NT2/D1 (cell line): ENCODE measurements around the gene ARID1B.

Experiments used
- DNase-seq: peaks from one replicate; pipeline ENCODE4 v3.0.0-alpha.2; 2011; ENCODE audit warnings: low read depth, low spot score
- H3K27me3 ChIP-seq: 2 replicates; pipeline ENCODE4 v1.6.0; 2011; ENCODE audit warnings: mild to moderate bottlenecking; ENCODE audit not compliant: insufficient read length, insufficient read depth
- H3K36me3 ChIP-seq: 2 replicates; pipeline ENCODE4 v1.6.1; 2011; ENCODE audit warnings: mild to moderate bottlenecking, low read length, mixed read lengths; ENCODE audit not compliant: insufficient read depth, insufficient read length
- H3K4me1 ChIP-seq: 2 replicates; pipeline ENCODE4 v1.5.1; 2011; ENCODE audit not compliant: insufficient read depth, insufficient read length
- H3K4me3 ChIP-seq: 2 replicates; pipeline ENCODE4 v1.5.1; 2011; ENCODE audit warnings: low read depth; ENCODE audit not compliant: insufficient read length
- H3K9ac ChIP-seq: 2 replicates; pipeline ENCODE4 v1.6.0; 2011; ENCODE audit warnings: low read depth; ENCODE audit not compliant: insufficient read length
- H3K9me3 ChIP-seq: 2 replicates; pipeline ENCODE4 v1.5.1; 2011; ENCODE audit warnings: mild to moderate bottlenecking, low read length; ENCODE audit not compliant: insufficient read depth
- SUZ12 ChIP-seq: IDR thresholded peaks from 2 replicates; pipeline ENCODE4 v1.6.1; 2011; ENCODE audit not compliant: insufficient read length, insufficient read depth; ENCODE audit errors: extremely low read depth
- YY1 ChIP-seq: IDR thresholded peaks from 2 replicates; pipeline ENCODE4 v1.6.1; 2011; ENCODE audit not compliant: insufficient read length, insufficient read depth
- ZNF274 ChIP-seq: IDR thresholded peaks from 2 replicates; pipeline ENCODE4 v1.6.1; 2011; ENCODE audit warnings: mild to moderate bottlenecking, low read depth, low read length

The ARID1B gene

GRCh38 chr6:157228426-157229131 is 451.4 kb downstream of the ARID1B start:
- Histone ChIP-seq H3K9ac (no peak overlapping the region), H3K9me3 (no peaks in the 10 kb centered on the region; the same call in 1 of the 2 replicates), H3K27me3 (peaks cover 4% of the 10 kb centered on the region), H3K4me1 (peaks cover 3% of the 10 kb centered on the region), H3K36me3 (no peaks in the 10 kb centered on the region), H3K4me3 (no peak overlapping the region)
- TF ChIP-seq SUZ12, result no peak
- no peak for TF ChIP-seq YY1
- TF ChIP-seq ZNF274, result no peak
- no peak for DNase-seq

DNA sequence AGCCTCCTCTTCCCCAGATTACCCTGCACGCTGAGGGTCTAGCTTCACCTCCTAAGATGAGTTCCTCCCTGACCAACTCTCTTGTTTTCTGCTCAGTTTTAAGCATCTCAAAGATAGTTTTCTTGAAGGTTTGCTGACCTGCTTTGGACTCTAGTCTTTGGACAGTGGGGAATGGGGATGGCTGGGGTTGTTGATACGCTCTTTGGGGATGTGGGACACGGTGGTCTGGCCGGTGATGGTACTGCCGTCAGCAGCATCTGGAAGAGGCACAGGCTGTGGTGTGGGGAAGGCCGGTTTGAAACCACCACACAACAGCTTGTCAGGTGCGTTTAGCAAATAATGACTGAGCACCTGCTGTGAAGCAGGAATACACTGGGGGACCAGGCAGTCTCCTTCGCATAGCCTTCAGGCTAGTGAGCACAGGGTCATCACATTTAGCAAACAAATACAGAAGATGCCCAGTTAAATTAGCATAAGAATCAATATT is 452.0 kb downstream of the ARID1B start:
- no peaks in the 10 kb centered on the region; the same call in 1 of the 2 replicates for H3K9me3 ChIP-seq
- peaks cover 3% of the 10 kb centered on the region for H3K4me1 ChIP-seq
- no peaks in the 10 kb centered on the region for H3K36me3 ChIP-seq
- no peak overlapping the region for H3K9ac ChIP-seq
- H3K27me3 ChIP-seq, result peaks cover 10% of the 10 kb centered on the region
- no peak for DNase-seq
- no peak overlapping the region for H3K4me3 ChIP-seq
- TF ChIP-seq ZNF274 (no peak), SUZ12 (no peak), YY1 (no peak)

- DNase-seq, result no peak
- TF ChIP-seq YY1, result no peak
- no peak for TF ChIP-seq ZNF274
- TF ChIP-seq SUZ12, result no peak
- no peak overlapping the region for H3K9ac ChIP-seq
- no peaks in the 10 kb centered on the region for H3K9me3 ChIP-seq
- H3K4me3 ChIP-seq, result no peak overlapping the region
- peaks cover 13% of the 10 kb centered on the region for H3K27me3 ChIP-seq
- H3K4me1 ChIP-seq, result peaks cover 3% of the 10 kb centered on the region
- no peaks in the 10 kb centered on the region for H3K36me3 ChIP-seq
Observed at GRCh38 chr6:157229713-157230112, 452.5 kb downstream of the ARID1B start.

DNA sequence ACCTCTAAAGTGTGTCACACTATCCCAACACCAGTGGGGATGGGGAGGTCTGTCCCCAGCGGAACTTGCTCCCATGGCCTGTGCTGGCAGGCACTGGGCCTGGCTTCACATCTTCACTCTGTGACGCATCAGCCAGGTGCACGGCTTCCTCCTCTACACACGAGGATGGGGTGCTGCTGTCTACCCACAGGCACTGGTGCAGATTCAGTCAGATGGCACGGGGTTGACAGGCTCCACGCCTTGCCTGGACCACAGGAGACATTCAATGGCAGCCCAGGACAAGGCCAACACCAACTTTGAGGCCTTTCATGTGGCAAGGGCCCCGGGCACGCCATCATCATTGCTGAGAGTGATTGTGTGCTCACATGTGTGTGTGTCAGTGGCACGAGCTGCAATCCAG is 453.7 kb downstream of the ARID1B start:
- DNase-seq, result no peak
- no peaks in the 10 kb centered on the region for H3K9me3 ChIP-seq
- H3K36me3 ChIP-seq, result no peaks in the 10 kb centered on the region
- peaks cover 25% of the 10 kb centered on the region for H3K27me3 ChIP-seq
- no peak for TF ChIP-seq YY1
- TF ChIP-seq SUZ12, result no peak
- TF ChIP-seq ZNF274, result no peak
- H3K4me1 ChIP-seq, result peaks cover 3% of the 10 kb centered on the region
- H3K4me3 ChIP-seq, result no peak overlapping the region
- H3K9ac ChIP-seq, result no peak overlapping the region

DNA sequence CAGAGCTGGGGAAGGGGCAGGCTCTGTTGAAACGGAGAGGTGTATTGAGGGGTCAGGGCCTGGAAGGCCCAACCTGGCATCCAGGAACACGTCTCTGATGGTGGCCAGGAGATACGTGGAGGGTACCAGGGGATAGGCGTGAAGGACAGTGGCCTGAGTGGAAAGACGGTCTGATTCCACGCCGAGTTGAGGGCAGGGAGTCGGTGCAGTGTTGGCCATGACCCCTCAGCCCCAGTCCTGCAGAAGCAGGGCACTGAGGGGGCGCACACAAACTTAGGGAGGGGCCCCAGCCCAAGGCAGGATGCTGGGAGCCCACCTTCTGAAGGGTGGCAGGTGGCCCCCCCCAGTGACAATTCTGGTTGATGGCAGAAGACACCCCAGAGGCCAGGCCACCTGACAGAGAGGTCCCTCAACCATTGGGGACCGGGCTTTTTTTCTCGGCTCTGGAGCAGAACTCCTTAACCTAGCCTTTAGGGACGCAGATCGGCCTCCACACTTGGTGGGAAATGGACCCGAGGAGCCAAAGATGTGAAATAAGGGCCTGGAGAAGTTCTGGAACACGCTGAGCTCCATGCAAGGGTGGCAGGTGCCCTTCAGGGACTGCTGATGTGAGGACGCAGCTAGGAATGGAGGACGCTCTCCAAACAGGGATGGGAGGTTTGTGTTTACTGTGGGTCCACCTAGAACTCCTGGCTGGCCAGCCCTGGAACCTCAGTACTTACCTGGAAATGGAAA is 455.1 kb downstream of the ARID1B start:
- peaks cover 39% of the 10 kb centered on the region for H3K27me3 ChIP-seq
- no peak overlapping the region for H3K9ac ChIP-seq
- TF ChIP-seq SUZ12 (no peak), ZNF274 (no peak), YY1 (no peak)
- peaks cover 3% of the 10 kb centered on the region for H3K4me1 ChIP-seq
- DNase-seq, result no peak
- H3K9me3 ChIP-seq, result no peaks in the 10 kb centered on the region
- H3K4me3 ChIP-seq, result no peak overlapping the region
- no peaks in the 10 kb centered on the region for H3K36me3 ChIP-seq

DNA sequence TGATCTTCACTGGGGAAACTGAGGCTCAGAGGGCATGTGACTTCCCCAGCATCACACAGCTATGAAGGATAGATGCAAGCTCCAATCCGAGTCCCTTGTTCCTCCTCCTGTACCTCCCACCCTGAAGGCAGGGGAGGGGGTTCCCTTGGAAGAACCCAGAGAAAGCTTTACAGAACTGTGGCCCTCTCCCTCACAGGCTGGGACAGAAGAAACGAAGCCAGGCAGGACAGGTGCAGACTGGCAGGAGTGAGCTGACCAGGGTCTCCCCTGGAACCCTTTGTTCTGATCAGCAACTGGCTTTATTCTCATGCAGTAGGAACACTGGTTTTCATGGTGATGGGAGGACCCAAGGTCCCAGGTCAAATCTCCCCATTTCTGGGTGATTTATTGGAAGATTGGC is 456.0 kb downstream of the ARID1B start:
- no peak for DNase-seq
- H3K9ac ChIP-seq, result no peak overlapping the region
- H3K4me1 ChIP-seq, result peaks cover 3% of the 10 kb centered on the region
- H3K4me3 ChIP-seq, result no peak overlapping the region
- H3K9me3 ChIP-seq, result no peaks in the 10 kb centered on the region
- no peaks in the 10 kb centered on the region for H3K36me3 ChIP-seq
- TF ChIP-seq YY1 (no peak), ZNF274 (no peak), SUZ12 (no peak)
- H3K27me3 ChIP-seq, result peaks cover 47% of the 10 kb centered on the region

- peaks cover 3% of the 10 kb centered on the region for H3K4me1 ChIP-seq
- no peaks in the 10 kb centered on the region for H3K36me3 ChIP-seq
- TF ChIP-seq SUZ12 (no peak), YY1 (no peak), ZNF274 (no peak)
- H3K4me3 ChIP-seq, result no peak overlapping the region
- H3K9ac ChIP-seq, result no peak overlapping the region
- peaks cover 47% of the 10 kb centered on the region for H3K27me3 ChIP-seq
- no peaks in the 10 kb centered on the region for H3K9me3 ChIP-seq
- no peak for DNase-seq
Observed at GRCh38 chr6:157233686-157234085, 456.5 kb downstream of the ARID1B start.
